SW 1271 (cell line): ENCODE measurements around the gene MSH5.
A peak's percentile ranks its signal among the peaks of the same experiment; 100 is the strongest.

ENCODE experiments used
- DNase-seq, 2 experiments: peaks; one replicate each; lab custom pipeline; 2025; lab: John Stamatoyannopoulos, UW

The MSH5 gene

GRCh38 chr6:31760790-31761189 is 21.0 kb downstream of the MSH5 start:
- no peak for DNase-seq

GRCh38 chr6:31761343-31761742 is 21.5 kb downstream of the MSH5 start:
- no peak for DNase-seq

- no peak for DNase-seq
Observed at GRCh38 chr6:31762356-31762755, 22.6 kb downstream of the MSH5 start, which contains the start of gene SAPCD1. TSS of gene SAPCD1 (plus strand) at chr6:31762656. CDS start at chr6:31763055, 399 bp downstream.

- no peak for DNase-seq
Observed at GRCh38 chr6:31762878-31763618, 23.2 kb downstream of the MSH5 start.

GRCh38 chr6:31763619-31763940 is 23.8 kb downstream of the MSH5 start:
- peak; percentile 13 to 37 for DNase-seq

- DNase-seq = no peak
Observed at GRCh38 chr6:31764198-31764597, 24.4 kb downstream of the MSH5 start.

GRCh38 chr6:31765559-31765909 is 25.7 kb downstream of the MSH5 start:
- DNase-seq = no peak

GRCh38 chr6:31765910-31766794 is 26.3 kb downstream of the MSH5 start:
- DNase-seq = no peak

GRCh38 chr6:31767096-31767645 is 27.4 kb downstream of the MSH5 start:
- no peak for DNase-seq

- DNase-seq = no peak
Observed at GRCh38 chr6:31768363-31769257, 28.8 kb downstream of the MSH5 start.

- DNase-seq = peak in 1 of 2 experiments; percentile 34
Observed at GRCh38 chr6:31769684-31770371, 30.0 kb downstream of the MSH5 start.

- no peak for DNase-seq
Observed at GRCh38 chr6:31770860-31771259, 31.1 kb downstream of the MSH5 start.

GRCh38 chr6:31771992-31772358 is 32.2 kb downstream of the MSH5 start:
- no peak for DNase-seq

GRCh38 chr6:31775184-31775583 is 35.4 kb downstream of the MSH5 start:
- DNase-seq = no peak

- DNase-seq = no peak
Observed at GRCh38 chr6:31775633-31776484, 36.1 kb downstream of the MSH5 start.

GRCh38 chr6:31776485-31776988 is 36.7 kb downstream of the MSH5 start:
- no peak for DNase-seq

- peak in 1 of 2 experiments; percentile 54 for DNase-seq
Observed at GRCh38 chr6:31776989-31777666, 37.3 kb downstream of the MSH5 start, which contains the start of gene VWA7. TSS of gene VWA7 (minus strand) at chr6:31777328. CDS start at chr6:31776779, 549 bp downstream.

- DNase-seq = no peak
Observed at GRCh38 chr6:31777667-31778050, 37.9 kb downstream of the MSH5 start.

- no peak for DNase-seq
Observed at GRCh38 chr6:31778193-31778592, 38.4 kb downstream of the MSH5 start.
